ENCODE data around the gene SMIM32.

The SMIM32 gene

GRCh38 chr5:136190091-136190720, 2.8 kb downstream of the SMIM32 start:
- Histone ChIP-seq H3K4me3 (ENCODE audit: insufficient read depth, low read depth, low read length, poor library complexity, severe bottlenecking) (no peak overlapping the region), H3K27ac (ENCODE audit: insufficient read depth, low read length, poor library complexity, severe bottlenecking) (no peak overlapping the region), H3K9me3 (ENCODE audit: control insufficient read depth, low read length) (no peaks in the 10 kb centered on the region), H3K36me3 (ENCODE audit: control insufficient read depth, insufficient read depth, low read length) (no peaks in the 10 kb centered on the region), H3K27me3 (replicated peaks; ENCODE audit: control insufficient read depth, insufficient read depth, low read length, poor library complexity, severe bottlenecking) (peaks cover 8% of the 10 kb centered on the region), H3K4me1 (ENCODE audit: control insufficient read depth, insufficient read depth, low read length, poor library complexity, severe bottlenecking) (peaks cover 4% of the 10 kb centered on the region)
- DNase-seq, result no peak

- H3K36me3 ChIP-seq (ENCODE audit: control insufficient read depth, insufficient read depth, low read length), result no peaks in the 10 kb centered on the region
- H3K27ac ChIP-seq (ENCODE audit: insufficient read depth, low read length, poor library complexity, severe bottlenecking), result no peak overlapping the region
- no peaks in the 10 kb centered on the region for H3K9me3 ChIP-seq (ENCODE audit: control insufficient read depth, low read length)
- H3K4me1 ChIP-seq (ENCODE audit: control insufficient read depth, insufficient read depth, low read length, poor library complexity, severe bottlenecking), result peaks cover 4% of the 10 kb centered on the region
- no peak for DNase-seq
- peaks cover 8% of the 10 kb centered on the region for H3K27me3 ChIP-seq (replicated peaks; ENCODE audit: control insufficient read depth, insufficient read depth, low read length, poor library complexity, severe bottlenecking)
- no peak overlapping the region for H3K4me3 ChIP-seq (ENCODE audit: insufficient read depth, low read depth, low read length, poor library complexity, severe bottlenecking)
Observed at GRCh38 chr5:136188859-136189258, 4.1 kb downstream of the SMIM32 start.

- no peak overlapping the region for H3K27ac ChIP-seq (ENCODE audit: insufficient read depth, low read length, poor library complexity, severe bottlenecking)
- DNase-seq, result no peak
Observed at GRCh38 chr5:136186796-136187195, 6.2 kb downstream of the SMIM32 start.

GRCh38 chr5:136185974-136186665, 6.8 kb downstream of the SMIM32 start:
- peaks cover 4% of the 10 kb centered on the region for H3K27me3 ChIP-seq (replicated peaks; ENCODE audit: control insufficient read depth, insufficient read depth, low read length, poor library complexity, severe bottlenecking)
- no peaks in the 10 kb centered on the region for H3K4me1 ChIP-seq (ENCODE audit: control insufficient read depth, insufficient read depth, low read length, poor library complexity, severe bottlenecking)
- no peaks in the 10 kb centered on the region for H3K9me3 ChIP-seq (ENCODE audit: control insufficient read depth, low read length)
- no peak overlapping the region for H3K4me3 ChIP-seq (ENCODE audit: insufficient read depth, low read depth, low read length, poor library complexity, severe bottlenecking)
- no peaks in the 10 kb centered on the region for H3K36me3 ChIP-seq (ENCODE audit: control insufficient read depth, insufficient read depth, low read length)
- no peak overlapping the region for H3K27ac ChIP-seq (ENCODE audit: insufficient read depth, low read length, poor library complexity, severe bottlenecking)
- DNase-seq, result no peak

More at GRCh38 chr5:136186796-136187195, 6.2 kb downstream of the SMIM32 start:
- Histone ChIP-seq H3K36me3 (ENCODE audit: control insufficient read depth, insufficient read depth, low read length) (no peaks in the 10 kb centered on the region), H3K4me1 (ENCODE audit: control insufficient read depth, insufficient read depth, low read length, poor library complexity, severe bottlenecking) (peaks cover 3% of the 10 kb centered on the region), H3K9me3 (ENCODE audit: control insufficient read depth, low read length) (no peaks in the 10 kb centered on the region), H3K27me3 (replicated peaks; ENCODE audit: control insufficient read depth, insufficient read depth, low read length, poor library complexity, severe bottlenecking) (peaks cover 4% of the 10 kb centered on the region), H3K4me3 (ENCODE audit: insufficient read depth, low read depth, low read length, poor library complexity, severe bottlenecking) (no peak overlapping the region)

GRCh38 chr5:136182618-136183017, 10.3 kb downstream of the SMIM32 start:
- no peak for DNase-seq

GRCh38 chr5:136174021-136174659, 18.8 kb downstream of the SMIM32 start:
- no peak for DNase-seq
- H3K36me3 ChIP-seq (ENCODE audit: control insufficient read depth, insufficient read depth, low read length), result peaks cover 5% of the 10 kb centered on the region
- no peaks in the 10 kb centered on the region for H3K9me3 ChIP-seq (ENCODE audit: control insufficient read depth, low read length)
- H3K27ac ChIP-seq (ENCODE audit: insufficient read depth, low read length, poor library complexity, severe bottlenecking), result no peak overlapping the region
- H3K4me1 ChIP-seq (ENCODE audit: control insufficient read depth, insufficient read depth, low read length, poor library complexity, severe bottlenecking), result no peaks in the 10 kb centered on the region
- H3K27me3 ChIP-seq (replicated peaks; ENCODE audit: control insufficient read depth, insufficient read depth, low read length, poor library complexity, severe bottlenecking), result no peaks in the 10 kb centered on the region
- H3K4me3 ChIP-seq (ENCODE audit: insufficient read depth, low read depth, low read length, poor library complexity, severe bottlenecking), result no peak overlapping the region

More at GRCh38 chr5:136182618-136183017, 10.3 kb downstream of the SMIM32 start:
- Histone ChIP-seq H3K4me1 (ENCODE audit: control insufficient read depth, insufficient read depth, low read length, poor library complexity, severe bottlenecking) (no peaks in the 10 kb centered on the region), H3K36me3 (ENCODE audit: control insufficient read depth, insufficient read depth, low read length) (no peaks in the 10 kb centered on the region), H3K27ac (ENCODE audit: insufficient read depth, low read length, poor library complexity, severe bottlenecking) (no peak overlapping the region), H3K4me3 (ENCODE audit: insufficient read depth, low read depth, low read length, poor library complexity, severe bottlenecking) (no peak overlapping the region), H3K27me3 (replicated peaks; ENCODE audit: control insufficient read depth, insufficient read depth, low read length, poor library complexity, severe bottlenecking) (no peaks in the 10 kb centered on the region), H3K9me3 (ENCODE audit: control insufficient read depth, low read length) (no peaks in the 10 kb centered on the region)

- no peak overlapping the region for H3K4me3 ChIP-seq (ENCODE audit: insufficient read depth, low read depth, low read length, poor library complexity, severe bottlenecking)
- no peak for DNase-seq
- no peaks in the 10 kb centered on the region for H3K27me3 ChIP-seq (replicated peaks; ENCODE audit: control insufficient read depth, insufficient read depth, low read length, poor library complexity, severe bottlenecking)
- no peaks in the 10 kb centered on the region for H3K9me3 ChIP-seq (ENCODE audit: control insufficient read depth, low read length)
- H3K4me1 ChIP-seq (ENCODE audit: control insufficient read depth, insufficient read depth, low read length, poor library complexity, severe bottlenecking), result no peaks in the 10 kb centered on the region
- H3K36me3 ChIP-seq (ENCODE audit: control insufficient read depth, insufficient read depth, low read length), result peaks cover 5% of the 10 kb centered on the region
- no peak overlapping the region for H3K27ac ChIP-seq (ENCODE audit: insufficient read depth, low read length, poor library complexity, severe bottlenecking)
Observed at GRCh38 chr5:136169218-136169617, 23.7 kb downstream of the SMIM32 start.

GRCh38 chr5:136166909-136167308, 26.1 kb downstream of the SMIM32 start:
- H3K4me1 ChIP-seq (ENCODE audit: control insufficient read depth, insufficient read depth, low read length, poor library complexity, severe bottlenecking), result no peaks in the 10 kb centered on the region
- no peak for DNase-seq
- no peaks in the 10 kb centered on the region for H3K27me3 ChIP-seq (replicated peaks; ENCODE audit: control insufficient read depth, insufficient read depth, low read length, poor library complexity, severe bottlenecking)
- no peak overlapping the region for H3K4me3 ChIP-seq (ENCODE audit: insufficient read depth, low read depth, low read length, poor library complexity, severe bottlenecking)
- H3K9me3 ChIP-seq (ENCODE audit: control insufficient read depth, low read length), result no peaks in the 10 kb centered on the region
- no peaks in the 10 kb centered on the region for H3K36me3 ChIP-seq (ENCODE audit: control insufficient read depth, insufficient read depth, low read length)
- H3K27ac ChIP-seq (ENCODE audit: insufficient read depth, low read length, poor library complexity, severe bottlenecking), result no peak overlapping the region

GRCh38 chr5:136164226-136164625, 28.7 kb downstream of the SMIM32 start:
- no peak for DNase-seq
- no peaks in the 10 kb centered on the region for H3K27me3 ChIP-seq (replicated peaks; ENCODE audit: control insufficient read depth, insufficient read depth, low read length, poor library complexity, severe bottlenecking)
- H3K27ac ChIP-seq (ENCODE audit: insufficient read depth, low read length, poor library complexity, severe bottlenecking), result no peak overlapping the region
- H3K4me1 ChIP-seq (ENCODE audit: control insufficient read depth, insufficient read depth, low read length, poor library complexity, severe bottlenecking), result no peaks in the 10 kb centered on the region
- no peaks in the 10 kb centered on the region for H3K36me3 ChIP-seq (ENCODE audit: control insufficient read depth, insufficient read depth, low read length)
- H3K9me3 ChIP-seq (ENCODE audit: control insufficient read depth, low read length), result no peaks in the 10 kb centered on the region
- no peak overlapping the region for H3K4me3 ChIP-seq (ENCODE audit: insufficient read depth, low read depth, low read length, poor library complexity, severe bottlenecking)

- no peak for DNase-seq
- no peaks in the 10 kb centered on the region for H3K36me3 ChIP-seq (ENCODE audit: control insufficient read depth, insufficient read depth, low read length)
- H3K27me3 ChIP-seq (replicated peaks; ENCODE audit: control insufficient read depth, insufficient read depth, low read length, poor library complexity, severe bottlenecking), result no peaks in the 10 kb centered on the region
- H3K9me3 ChIP-seq (ENCODE audit: control insufficient read depth, low read length), result no peaks in the 10 kb centered on the region
- no peaks in the 10 kb centered on the region for H3K4me1 ChIP-seq (ENCODE audit: control insufficient read depth, insufficient read depth, low read length, poor library complexity, severe bottlenecking)
- H3K27ac ChIP-seq (ENCODE audit: insufficient read depth, low read length, poor library complexity, severe bottlenecking), result no peak overlapping the region
- no peak overlapping the region for H3K4me3 ChIP-seq (ENCODE audit: insufficient read depth, low read depth, low read length, poor library complexity, severe bottlenecking)
Observed at GRCh38 chr5:136162008-136162407, 31.0 kb downstream of the SMIM32 start.

Data from effector memory CD4-positive, alpha-beta T cell (primary cell).